GM20431 (cell line): ENCODE data around the gene VPREB1.

Experiments used
- in situ Hi-C: fragments of 300-500 bp; cut with MseI, MboI; formaldehyde crosslinking; loops from one replicate; pipeline ENCODE4 v1.15.0; 2020; ENCODE audit warnings: low sequenced_read_pairs; ENCODE audit not compliant: unreplicated experiment

The VPREB1 gene

DNA sequence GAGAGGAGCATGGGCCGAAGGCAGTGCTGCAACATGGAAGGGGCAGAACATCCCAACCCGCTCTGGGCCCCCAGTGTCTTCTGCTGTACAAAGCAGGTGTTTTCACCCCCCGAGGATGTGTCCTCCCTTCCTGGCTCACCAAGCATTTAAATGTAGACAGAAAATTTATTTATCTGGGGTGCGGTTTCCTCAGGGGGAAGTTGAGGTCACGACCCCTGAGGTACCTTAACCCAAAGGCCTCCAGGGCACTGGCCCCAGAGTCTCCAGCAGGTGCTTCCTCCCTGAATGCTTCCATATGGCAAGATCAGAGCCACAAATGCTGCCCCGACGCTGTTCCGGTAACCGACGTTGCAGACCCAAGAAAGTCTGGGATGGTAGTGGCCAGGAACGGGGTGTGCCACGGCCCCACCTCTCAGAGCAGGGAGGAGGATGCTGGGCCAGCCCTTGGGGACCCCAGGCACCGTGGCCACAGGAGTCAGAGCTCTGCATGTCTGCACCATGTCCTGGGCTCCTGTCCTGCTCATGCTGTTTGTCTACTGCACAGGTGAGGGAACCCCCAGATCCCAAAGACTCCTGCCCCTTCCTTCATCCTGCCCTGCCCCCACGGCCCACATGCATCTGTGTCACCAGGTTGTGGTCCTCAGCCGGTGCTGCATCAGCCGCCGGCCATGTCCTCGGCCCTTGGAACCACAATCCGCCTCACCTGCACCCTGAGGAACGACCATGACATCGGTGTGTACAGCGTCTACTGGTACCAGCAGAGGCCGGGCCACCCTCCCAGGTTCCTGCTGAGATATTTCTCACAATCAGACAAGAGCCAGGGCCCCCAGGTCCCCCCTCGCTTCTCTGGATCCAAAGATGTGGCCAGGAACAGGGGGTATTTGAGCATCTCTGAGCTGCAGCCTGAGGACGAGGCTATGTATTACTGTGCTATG is at the start of gene VPREB1:
Gene VPREB1, plus strand, starts transcription at position 471 of the 935 bp plus-strand sequence. Its CDS starts 28 bp downstream, at position 499.
- in situ Hi-C loops: no loop called here

DNA sequence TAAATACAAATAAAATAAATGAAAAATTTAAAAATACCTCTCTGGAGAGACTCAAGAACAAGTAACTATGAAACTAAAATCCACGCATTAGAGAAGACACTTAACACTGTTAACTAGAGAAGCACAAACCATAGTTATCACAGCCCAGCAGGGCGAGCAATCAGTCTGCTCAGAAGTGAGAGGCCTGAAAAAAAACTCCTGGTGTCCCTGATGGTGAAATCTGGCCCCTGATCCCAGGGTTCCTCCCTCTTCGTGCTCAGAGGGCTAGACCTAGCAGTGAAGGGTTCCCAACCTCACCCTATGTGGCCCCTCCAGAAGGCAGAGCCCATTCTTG is 49.7 kb upstream of the VPREB1 start:
- in situ Hi-C loops: no loop called here

DNA sequence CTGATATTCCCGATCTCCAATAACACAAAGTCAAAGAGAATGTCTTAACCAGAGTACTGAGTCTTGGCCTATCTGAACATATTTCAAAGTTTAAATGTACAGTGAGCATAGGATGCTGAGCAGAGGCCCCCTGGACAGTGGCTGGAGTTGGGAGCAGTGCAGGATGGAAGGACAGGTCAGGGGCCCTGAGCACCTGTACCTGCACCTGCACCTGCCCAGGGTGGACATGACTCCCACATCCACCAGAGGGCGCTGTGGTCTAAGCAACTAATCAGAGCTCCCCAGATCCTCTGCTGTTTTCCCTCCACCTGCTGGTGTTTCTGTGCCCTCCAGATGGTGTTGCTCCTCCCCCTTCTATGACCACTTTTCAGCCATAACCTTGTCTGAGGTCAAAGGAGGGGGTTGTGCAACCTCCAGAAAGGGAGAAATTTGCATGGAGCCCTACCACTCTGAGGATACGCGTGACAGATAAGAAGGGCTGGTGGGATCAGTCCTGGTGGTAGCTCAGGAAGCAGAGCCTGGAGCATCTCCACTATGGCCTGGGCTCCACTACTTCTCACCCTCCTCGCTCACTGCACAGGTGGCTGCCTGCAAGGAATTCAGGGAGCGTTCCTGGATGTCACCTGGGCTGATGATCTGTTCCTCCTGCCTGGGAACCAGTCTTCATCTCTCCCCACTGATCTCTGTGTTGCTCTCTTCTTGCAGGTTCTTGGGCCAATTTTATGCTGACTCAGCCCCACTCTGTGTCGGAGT is 49.1 kb upstream of the VPREB1 start:
- in situ Hi-C loops: no loop called here

GRCh38 chr22:22196018-22196533 is 48.5 kb upstream of the VPREB1 start:
- in situ Hi-C loops: no loop called here

GRCh38 chr22:22196833-22197477 is 47.6 kb upstream of the VPREB1 start:
- in situ Hi-C loops: no loop called here

GRCh38 chr22:22197993-22198402 is 46.6 kb upstream of the VPREB1 start:
- in situ Hi-C loops: no loop called here

DNA sequence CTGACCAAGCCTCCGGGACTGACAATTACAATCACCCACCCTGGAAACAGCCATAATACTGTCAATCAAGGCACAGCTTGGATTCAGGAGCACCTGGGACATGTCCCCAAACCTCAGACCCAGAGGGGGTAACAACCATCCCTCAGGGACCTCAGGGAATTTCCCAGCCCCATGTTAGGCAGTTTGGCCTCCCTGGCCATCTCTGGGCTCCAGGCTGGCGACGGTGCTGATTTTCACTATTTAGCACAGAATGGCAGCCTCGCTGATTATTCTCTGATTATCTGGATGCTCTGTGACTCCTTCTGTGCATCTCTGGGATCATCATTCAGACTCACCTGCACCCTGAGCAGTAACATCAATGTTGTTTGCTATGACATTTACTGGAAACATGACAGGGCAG is 45.8 kb upstream of the VPREB1 start:
- in situ Hi-C loops: no loop called here

DNA sequence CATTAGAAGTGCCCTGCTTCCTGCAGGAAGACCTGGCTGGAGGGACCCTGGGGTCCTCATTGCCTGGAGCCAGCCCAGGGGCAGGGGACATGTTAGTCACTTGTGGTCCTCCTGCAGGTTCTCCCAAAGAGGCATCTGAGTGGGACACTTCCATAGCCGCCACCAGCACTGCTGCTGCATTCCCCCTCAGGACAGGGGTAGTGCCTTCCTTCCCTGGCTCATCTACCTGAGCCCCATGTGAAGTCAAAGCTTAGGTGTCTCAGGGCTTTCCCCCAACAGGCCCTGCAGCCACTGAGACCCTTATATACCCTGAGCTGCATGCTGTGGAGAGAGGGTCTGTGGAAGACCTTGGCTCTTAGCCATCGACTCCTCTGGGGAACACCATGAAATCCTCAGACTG is 45.0 kb upstream of the VPREB1 start:
- in situ Hi-C loops: loop anchor here (10.0 to 25.0 kb wide), 2 partner anchors 45 to 162 kb away; no protein-coding TSS in a partner anchor

DNA sequence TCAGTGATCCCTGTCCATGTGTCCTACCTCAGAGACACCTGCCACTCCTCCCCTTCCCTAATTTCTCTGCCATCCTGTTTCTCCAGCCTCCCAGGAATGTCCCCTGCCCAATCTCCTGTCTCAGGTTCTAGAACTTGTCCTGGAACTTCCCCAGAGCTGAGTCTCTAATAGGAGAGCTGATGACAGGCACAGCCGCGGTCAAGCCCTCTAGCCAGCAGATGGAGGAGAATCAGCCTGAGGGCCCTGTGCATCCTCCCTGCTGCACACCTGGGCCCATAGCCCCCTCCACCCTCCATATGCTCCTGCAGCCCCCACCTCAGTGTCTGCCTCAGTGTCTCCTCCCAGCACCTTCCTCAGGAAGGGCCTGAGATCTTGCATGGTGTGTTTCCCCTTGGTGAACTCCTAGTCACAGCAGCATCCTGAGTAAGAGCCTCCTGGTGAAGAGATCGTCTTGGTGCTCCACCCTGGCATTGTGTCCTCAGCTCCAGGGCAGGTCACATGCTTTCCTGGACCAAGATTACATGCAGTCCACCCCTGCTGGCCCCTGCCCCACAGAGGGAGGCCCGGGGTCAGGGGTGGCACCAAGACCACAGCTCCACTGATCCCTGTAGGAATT is 43.9 kb upstream of the VPREB1 start:
- in situ Hi-C loops: loop anchor here (10.0 to 25.0 kb wide), 2 partner anchors 46 to 163 kb away; no protein-coding TSS in a partner anchor

DNA sequence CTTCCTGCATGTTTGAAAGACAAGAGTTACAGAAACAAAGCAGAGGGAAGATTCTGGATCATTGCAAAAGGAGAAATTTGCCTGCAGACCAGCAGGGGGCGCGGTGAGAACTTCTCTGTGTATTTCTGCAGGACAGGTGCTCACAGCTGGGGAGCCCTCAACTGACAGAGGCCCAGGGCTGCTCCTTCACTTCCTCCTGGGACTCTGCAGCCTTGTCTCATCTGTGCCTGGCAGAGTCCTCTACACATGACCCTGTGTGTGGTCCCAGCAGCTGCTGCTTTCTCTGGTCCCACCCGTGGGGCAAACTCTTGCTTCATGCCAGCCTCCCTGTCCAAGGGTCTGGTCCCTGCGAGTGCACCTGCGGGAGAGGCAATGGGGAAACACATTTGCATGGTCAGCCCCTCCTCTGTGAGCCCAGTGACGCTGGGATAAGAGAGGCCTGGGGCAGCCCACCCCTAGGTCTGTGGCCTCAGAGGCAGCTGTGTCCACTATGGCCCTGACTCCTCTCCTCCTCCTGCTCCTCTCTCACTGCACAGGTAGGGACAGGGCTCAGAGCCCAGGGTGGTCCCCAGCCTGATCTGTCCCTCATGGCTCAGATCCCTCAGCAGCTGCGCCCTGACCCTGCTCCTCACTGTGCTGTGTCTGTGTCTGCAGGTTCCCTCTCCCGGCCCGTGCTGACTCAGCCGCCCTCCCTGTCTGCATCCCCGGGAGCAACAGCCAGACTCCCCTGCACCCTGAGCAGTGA is 43.2 kb upstream of the VPREB1 start:
- in situ Hi-C loops: loop anchor here (10.0 to 25.0 kb wide), 2 partner anchors 47 to 164 kb away; no protein-coding TSS in a partner anchor

DNA sequence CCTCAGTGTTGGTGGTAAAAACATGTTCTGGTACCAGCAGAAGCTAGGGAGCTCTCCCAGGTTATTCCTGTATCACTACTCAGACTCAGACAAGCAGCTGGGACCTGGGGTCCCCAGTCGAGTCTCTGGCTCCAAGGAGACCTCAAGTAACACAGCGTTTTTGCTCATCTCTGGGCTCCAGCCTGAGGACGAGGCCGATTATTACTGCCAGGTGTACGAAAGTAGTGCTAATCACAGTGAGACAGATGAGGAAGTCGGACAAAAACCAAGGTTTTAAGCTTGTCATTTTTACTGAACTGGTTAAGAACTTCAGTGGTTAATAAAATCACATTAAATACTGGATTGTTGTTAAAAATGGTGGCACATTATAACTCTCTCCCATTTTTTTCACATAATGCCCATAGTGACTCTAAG is 42.6 kb upstream of the VPREB1 start:
- in situ Hi-C loops: loop anchor here (10.0 to 25.0 kb wide), 2 partner anchors 47 to 165 kb away; no protein-coding TSS in a partner anchor

DNA sequence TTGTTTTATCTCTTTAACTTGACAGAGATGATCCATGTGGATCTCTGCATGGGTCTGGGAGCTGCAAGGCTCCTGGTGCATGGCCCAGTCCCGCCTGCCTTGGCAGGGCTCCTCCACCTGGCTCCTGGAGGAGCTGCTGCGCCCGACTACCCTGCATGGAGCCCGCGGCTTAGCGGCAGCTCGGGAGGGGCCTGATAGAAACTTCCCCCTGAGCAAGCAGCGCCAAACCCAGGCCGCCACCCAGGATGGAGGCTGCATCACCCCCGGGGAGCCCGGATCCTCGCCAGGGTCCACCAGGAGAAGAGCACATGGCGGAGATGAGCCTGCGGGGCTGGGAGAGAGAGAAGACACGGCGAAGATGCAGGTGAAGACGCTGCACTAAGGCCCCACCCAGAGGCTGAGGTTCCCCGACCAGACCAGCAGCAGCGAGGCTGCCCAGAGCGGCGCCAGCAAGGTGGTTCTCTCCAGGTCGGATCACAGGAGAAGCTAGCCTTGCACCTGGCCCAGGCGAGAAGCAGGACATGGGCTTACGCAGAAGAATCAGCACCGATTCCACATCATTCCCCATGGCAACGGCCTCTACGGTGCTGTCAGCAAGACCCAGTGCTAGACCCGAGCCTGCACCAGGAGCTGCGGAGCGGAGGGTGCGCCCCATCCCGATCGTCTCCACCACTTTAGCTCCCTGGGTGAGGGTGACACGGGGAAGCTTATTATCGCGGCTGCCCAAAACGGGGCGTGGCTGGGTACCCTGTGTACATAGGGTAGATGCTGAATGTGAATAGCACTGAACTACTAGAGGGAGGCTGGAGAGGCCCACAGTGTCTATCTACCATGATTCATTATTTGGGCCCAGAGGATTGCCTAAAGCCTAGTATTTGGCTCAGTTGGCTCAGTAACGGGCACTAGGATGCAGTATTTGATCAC is 41.3 kb upstream of the VPREB1 start:
- in situ Hi-C loops: loop anchor here (10.0 to 25.0 kb wide), 2 partner anchors 49 to 166 kb away; no protein-coding TSS in a partner anchor

DNA sequence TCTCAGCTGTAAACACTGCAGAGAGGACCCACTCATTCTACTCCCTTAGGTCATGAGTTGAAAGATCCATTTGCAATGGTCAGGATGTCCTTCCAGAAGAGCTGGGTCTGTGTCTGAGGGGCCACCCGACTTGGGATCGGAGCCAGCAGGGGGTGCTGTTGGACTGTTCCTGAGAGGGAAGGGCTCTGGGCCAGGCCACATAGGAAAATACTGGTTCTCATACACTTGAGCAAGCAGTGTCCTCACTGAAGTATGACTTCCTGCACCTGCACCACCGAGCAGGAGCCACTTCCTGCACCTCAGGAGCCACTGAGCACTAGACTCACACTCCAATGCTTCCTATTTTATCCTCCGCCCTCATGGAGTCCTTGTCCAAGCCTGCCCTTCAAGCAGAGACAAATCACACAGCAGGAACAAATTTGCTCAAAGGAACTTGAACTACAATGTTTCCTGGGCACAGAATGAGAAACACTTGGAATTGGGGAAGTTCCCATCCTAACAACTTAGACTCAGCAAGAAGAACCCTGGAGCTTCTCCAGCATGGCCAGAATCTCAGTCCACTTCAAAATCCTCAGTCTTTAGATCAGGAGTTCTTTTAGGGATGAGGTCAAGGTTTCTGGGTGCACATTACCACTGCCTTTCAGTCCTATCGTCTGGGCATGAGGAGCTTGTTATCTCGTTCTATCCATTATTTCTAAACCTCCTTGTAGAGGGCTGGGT is 36.6 kb upstream of the VPREB1 start:
- in situ Hi-C loops: loop anchor here (10.0 to 25.0 kb wide), 2 partner anchors 53 to 171 kb away; no protein-coding TSS in a partner anchor

- in situ Hi-C loops: loop anchor here (10.0 to 25.0 kb wide), 2 partner anchors 54 to 171 kb away; no protein-coding TSS in a partner anchor
Measured at GRCh38 chr22:22208652-22209051, 35.9 kb upstream of the VPREB1 start.

DNA sequence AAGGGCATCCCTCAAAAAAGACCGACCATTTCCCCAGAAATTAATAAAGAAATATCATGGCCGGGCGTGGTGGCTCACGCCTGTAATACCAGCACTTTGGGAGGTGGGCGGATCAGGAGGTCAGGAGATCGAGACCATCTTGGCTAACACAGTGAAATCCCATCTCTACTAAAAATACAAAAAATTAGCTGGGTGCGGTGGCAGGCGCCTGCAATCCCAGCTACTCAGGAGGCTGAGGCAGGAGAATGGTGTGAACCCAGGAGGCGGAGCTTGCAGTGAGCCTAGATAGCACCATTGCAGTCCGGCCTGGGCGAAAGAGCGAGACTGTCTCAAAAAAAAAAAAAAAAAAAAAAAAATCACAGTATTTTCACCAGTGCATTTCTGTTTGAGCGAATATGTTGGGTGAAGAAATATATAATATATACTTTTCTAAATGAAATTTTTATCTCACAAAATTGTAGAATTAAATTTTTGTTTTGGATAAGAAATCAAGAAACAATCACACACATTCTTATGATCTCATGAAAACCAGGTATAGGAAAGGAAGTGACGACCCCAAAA is 35.4 kb upstream of the VPREB1 start:
- in situ Hi-C loops: loop anchor here (10.0 to 25.0 kb wide), 2 partner anchors 54 to 172 kb away; no protein-coding TSS in a partner anchor

DNA sequence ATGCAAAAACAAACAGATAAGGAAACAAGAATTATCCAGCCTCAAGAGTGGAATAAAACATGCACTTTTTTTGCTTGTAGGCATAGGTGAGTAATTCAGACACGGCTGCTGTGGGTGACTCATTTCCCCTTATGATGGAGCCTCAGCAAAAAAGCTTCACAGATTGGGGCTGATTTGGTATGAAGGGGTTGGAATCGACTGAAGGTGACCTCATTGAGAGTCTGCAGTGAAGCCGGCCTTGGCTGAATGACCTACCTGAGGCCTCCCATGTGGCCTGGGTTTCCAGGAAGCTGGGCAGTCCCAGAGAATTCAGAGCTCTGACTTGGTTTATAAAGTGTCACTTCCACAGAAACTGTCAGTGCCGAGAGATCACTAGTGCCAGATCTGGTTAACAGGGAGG is 34.2 kb upstream of the VPREB1 start:
- in situ Hi-C loops: loop anchor here (25.0 kb wide), 1 partner anchor 173 kb away; no protein-coding TSS in a partner anchor
